PC-3 (cell line): ENCODE results near the gene RASGRP3.

ENCODE experiments used
- CTCF ChIP-seq: fragments of 300-600 bp; sonication (generic); conservative IDR thresholded peaks from 2 replicates; pipeline ENCODE4 v1.5.1; 2017; ENCODE audit warnings: antibody characterized with exemption, low read depth, mild to moderate bottlenecking, low read length
- EZH2 ChIP-seq: fragments of 300-600 bp; sonication (generic); IDR thresholded peaks from one replicate; pipeline ENCODE4 v1.6.1; 2017; ENCODE audit warnings: antibody characterized with exemption, mild to moderate bottlenecking, low read length; ENCODE audit not compliant: unreplicated experiment
- EZH2phosphoT487 ChIP-seq: fragments of 300-600 bp; sonication (generic); IDR thresholded peaks from 2 replicates; pipeline ENCODE4 v1.6.1; 2018; ENCODE audit warnings: mild to moderate bottlenecking, antibody characterized with exemption, low read length, borderline replicate concordance

- no peak for TF ChIP-seq CTCF
- TF ChIP-seq EZH2phosphoT487, result no peak
- no peak for TF ChIP-seq EZH2
These were observed 53.5 kb downstream of the RASGRP3 start for GRCh38 chr2:33529771-33530481.
